HEK293 (cell line): ENCODE results near the gene ARMC3.

Experiments used
- KLF8 ChIP-seq: fragments of 450-650 bp; formaldehyde crosslinking; IDR thresholded peaks from 2 replicates; pipeline ENCODE4 v1.5.1; 2016; ENCODE audit warnings: missing biosample characterization, missing genetic modification characterization
- MYNN ChIP-seq: fragments of 450-650 bp; formaldehyde crosslinking; IDR thresholded peaks from 2 replicates; pipeline ENCODE4 v1.5.1; 2016; ENCODE audit warnings: missing biosample characterization, missing genetic modification characterization, borderline replicate concordance
- MZF1 ChIP-seq: fragments of 450-650 bp; formaldehyde crosslinking; IDR thresholded peaks from 2 replicates; pipeline ENCODE4 v1.5.1; 2017; ENCODE audit warnings: missing biosample characterization, missing genetic modification characterization, borderline replicate concordance
- OSR2 ChIP-seq: fragments of 450-650 bp; formaldehyde crosslinking; IDR thresholded peaks from 2 replicates; pipeline ENCODE4 v1.5.1; 2016; ENCODE audit warnings: missing biosample characterization, missing genetic modification characterization
- RBAK ChIP-seq: fragments of 450-650 bp; formaldehyde crosslinking; IDR thresholded peaks from 2 replicates; pipeline ENCODE4 v1.5.1; 2016; ENCODE audit warnings: missing biosample characterization, missing genetic modification characterization
- SCRT2 ChIP-seq: fragments of 450-650 bp; formaldehyde crosslinking; IDR thresholded peaks from 2 replicates; pipeline ENCODE4 v1.5.1; 2016; ENCODE audit warnings: missing biosample characterization, missing genetic modification characterization
- TRIM28 ChIP-seq: IDR thresholded peaks from 2 replicates; pipeline ENCODE4 v1.6.1; 2011; ENCODE audit warnings: low read length, control low read depth, borderline replicate concordance
- ZBTB7A ChIP-seq: fragments of 450-650 bp; formaldehyde crosslinking; IDR thresholded peaks from 2 replicates; pipeline ENCODE4 v1.5.1; 2016; ENCODE audit warnings: low read depth, missing biosample characterization, missing genetic modification characterization
- ZNF121 ChIP-seq: fragments of 450-650 bp; formaldehyde crosslinking; IDR thresholded peaks from 2 replicates; pipeline ENCODE4 v1.5.1; 2016; ENCODE audit warnings: missing biosample characterization, missing genetic modification characterization
- ZNF132 ChIP-seq: fragments of 450-650 bp; formaldehyde crosslinking; IDR thresholded peaks from 2 replicates; pipeline ENCODE4 v1.5.1; 2017; ENCODE audit warnings: missing biosample characterization, missing genetic modification characterization, borderline replicate concordance
- ZNF133 ChIP-seq: fragments of 450-650 bp; formaldehyde crosslinking; IDR thresholded peaks from 2 replicates; pipeline ENCODE4 v1.5.1; 2016; ENCODE audit warnings: missing biosample characterization, missing genetic modification characterization
- ZNF146 ChIP-seq: fragments of 450-650 bp; formaldehyde crosslinking; IDR thresholded peaks from 2 replicates; pipeline ENCODE4 v1.5.1; 2016; ENCODE audit warnings: missing biosample characterization, missing genetic modification characterization
- ZNF155 ChIP-seq: fragments of 450-650 bp; formaldehyde crosslinking; IDR thresholded peaks from 2 replicates; pipeline ENCODE4 v1.5.1; 2016; ENCODE audit warnings: missing biosample characterization, missing genetic modification characterization
- ZNF175 ChIP-seq: fragments of 450-650 bp; formaldehyde crosslinking; IDR thresholded peaks from 2 replicates; pipeline ENCODE4 v1.5.1; 2016; ENCODE audit warnings: missing biosample characterization, missing genetic modification characterization
- ZNF2 ChIP-seq: fragments of 450-650 bp; formaldehyde crosslinking; IDR thresholded peaks from 2 replicates; pipeline ENCODE4 v1.5.1; 2016; ENCODE audit warnings: missing biosample characterization, missing genetic modification characterization
- ZNF274 ChIP-seq, 2 experiments: fragments of 200-500 bp in 1 of 2; fragments of 450-650 bp in 1 of 2; sonication (Bioruptor generic) in 1 of 2; formaldehyde crosslinking in 1 of 2; IDR thresholded peaks; 2 replicates each; pipeline versions ENCODE4 v1.5.1 to v1.6.1; 2014 to 2016; ENCODE audit warnings: borderline replicate concordance in 1 of 2, inconsistent platforms in 1 of 2, low read length in 1 of 2, missing biosample characterization in 1 of 2, missing genetic modification characterization in 1 of 2
- ZNF341 ChIP-seq: fragments of 450-650 bp; formaldehyde crosslinking; IDR thresholded peaks from 2 replicates; pipeline ENCODE4; 2016; ENCODE audit warnings: low read depth, missing biosample characterization, missing genetic modification characterization
- ZNF350 ChIP-seq: fragments of 450-650 bp; formaldehyde crosslinking; IDR thresholded peaks from 2 replicates; pipeline ENCODE4 v1.5.0; 2017; ENCODE audit warnings: missing biosample characterization, mild to moderate bottlenecking, missing genetic modification characterization
- ZNF354C ChIP-seq: fragments of 450-650 bp; formaldehyde crosslinking; IDR thresholded peaks from 2 replicates; pipeline ENCODE4 v1.5.1; 2016; ENCODE audit warnings: missing biosample characterization, missing genetic modification characterization, low read depth, borderline replicate concordance
- ZNF394 ChIP-seq: fragments of 450-650 bp; formaldehyde crosslinking; IDR thresholded peaks from 2 replicates; pipeline ENCODE4 v1.5.1; 2016; ENCODE audit warnings: missing biosample characterization, missing genetic modification characterization, mild to moderate bottlenecking, moderate library complexity, borderline replicate concordance
- ZNF544 ChIP-seq: fragments of 450-650 bp; formaldehyde crosslinking; IDR thresholded peaks from 2 replicates; pipeline ENCODE4 v1.5.0; 2017; ENCODE audit warnings: missing biosample characterization, missing genetic modification characterization
- ZNF658 ChIP-seq: fragments of 450-650 bp; formaldehyde crosslinking; IDR thresholded peaks from 2 replicates; pipeline ENCODE4; 2016; ENCODE audit warnings: missing biosample characterization, missing genetic modification characterization
- ZNF701 ChIP-seq: fragments of 450-650 bp; formaldehyde crosslinking; IDR thresholded peaks from 2 replicates; pipeline ENCODE4 v1.5.1; 2016; ENCODE audit warnings: missing biosample characterization, missing genetic modification characterization
- ZNF747 ChIP-seq: fragments of 450-650 bp; formaldehyde crosslinking; IDR thresholded peaks from 2 replicates; pipeline ENCODE4 v1.5.1; 2016; ENCODE audit warnings: missing biosample characterization, missing genetic modification characterization
- ZNF791 ChIP-seq: fragments of 450-650 bp; formaldehyde crosslinking; IDR thresholded peaks from 2 replicates; pipeline ENCODE4 v1.5.1; 2016; ENCODE audit warnings: missing biosample characterization, missing genetic modification characterization
- ZNF830 ChIP-seq: fragments of 450-650 bp; IDR thresholded peaks from 2 replicates; pipeline ENCODE4 v1.5.0; 2018; ENCODE audit warnings: missing biosample characterization, missing genetic modification characterization, low read depth, mild to moderate bottlenecking, moderate library complexity
- TF ChIP-seq, protein P1 (sequence below): fragments of 450-650 bp; formaldehyde crosslinking; IDR thresholded peaks from 2 replicates; pipeline ENCODE4 v1.5.1; 2016; ENCODE audit warnings: missing biosample characterization, missing genetic modification characterization
- TF ChIP-seq, protein P2 (sequence below): fragments of 450-650 bp; formaldehyde crosslinking; IDR thresholded peaks from 2 replicates; pipeline ENCODE4 v1.5.1; 2016; ENCODE audit warnings: missing biosample characterization, missing genetic modification characterization
- TF ChIP-seq, protein P3 (sequence below): fragments of 450-650 bp; formaldehyde crosslinking; IDR thresholded peaks from 2 replicates; pipeline ENCODE4 v1.5.1; 2017; ENCODE audit warnings: missing biosample characterization, missing genetic modification characterization
- TF ChIP-seq, protein P4 (sequence below): fragments of 450-650 bp; formaldehyde crosslinking; IDR thresholded peaks from 2 replicates; pipeline ENCODE4 v1.5.1; 2016; ENCODE audit warnings: missing biosample characterization, missing genetic modification characterization
- TF ChIP-seq, protein P5 (sequence below): fragments of 450-650 bp; formaldehyde crosslinking; IDR thresholded peaks from 2 replicates; pipeline ENCODE4 v1.5.1; 2016; ENCODE audit warnings: missing biosample characterization, missing genetic modification characterization, borderline replicate concordance

The ARMC3 gene

DNA sequence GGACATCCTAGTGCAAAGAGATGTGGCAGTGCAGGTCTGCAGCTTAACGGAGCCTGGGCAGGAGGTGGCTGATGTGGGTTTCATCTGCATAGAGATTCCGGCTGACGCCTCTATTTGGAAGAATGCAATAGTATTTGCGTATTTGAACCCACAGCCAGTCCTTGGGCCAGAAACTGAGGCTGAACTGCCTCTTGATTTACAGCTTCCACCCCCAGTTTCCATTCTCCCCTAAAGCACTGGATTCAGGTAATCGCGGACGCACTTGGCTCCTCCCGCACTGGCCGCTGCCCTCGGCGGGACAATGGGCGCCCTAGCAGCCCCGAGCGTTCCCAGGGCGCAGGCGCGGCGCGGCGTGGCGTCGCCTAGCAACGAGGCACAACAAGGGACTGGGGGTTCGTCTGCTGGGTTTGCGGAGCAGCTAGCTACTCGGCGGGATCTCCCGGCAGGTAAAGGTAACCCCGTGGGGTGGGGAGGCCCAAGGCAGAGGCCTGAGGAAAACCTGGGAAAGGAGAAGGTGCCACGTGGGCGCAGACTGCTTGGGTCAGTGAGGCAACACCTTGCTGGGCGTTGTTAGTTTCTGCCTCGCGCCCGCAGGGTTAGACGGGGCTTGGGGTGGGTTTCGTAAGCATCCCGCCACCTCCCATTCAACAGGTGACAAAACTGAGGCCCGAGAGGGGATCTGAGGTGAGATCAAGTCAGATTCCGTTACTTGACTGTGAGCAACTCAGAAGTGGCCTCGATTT lies at the start of gene ARMC3 (continued):
- TF ChIP-seq ZNF830 (tag by site-specific recombination), result no peak
- no peak for TF ChIP-seq ZNF791
- TF ChIP-seq, protein P1, sequence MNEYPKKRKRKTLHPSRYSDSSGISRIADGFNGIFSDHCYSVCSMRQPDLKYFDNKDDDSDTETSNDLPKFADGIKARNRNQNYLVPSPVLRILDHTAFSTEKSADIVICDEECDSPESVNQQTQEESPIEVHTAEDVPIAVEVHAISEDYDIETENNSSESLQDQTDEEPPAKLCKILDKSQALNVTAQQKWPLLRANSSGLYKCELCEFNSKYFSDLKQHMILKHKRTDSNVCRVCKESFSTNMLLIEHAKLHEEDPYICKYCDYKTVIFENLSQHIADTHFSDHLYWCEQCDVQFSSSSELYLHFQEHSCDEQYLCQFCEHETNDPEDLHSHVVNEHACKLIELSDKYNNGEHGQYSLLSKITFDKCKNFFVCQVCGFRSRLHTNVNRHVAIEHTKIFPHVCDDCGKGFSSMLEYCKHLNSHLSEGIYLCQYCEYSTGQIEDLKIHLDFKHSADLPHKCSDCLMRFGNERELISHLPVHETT (tag by site-specific recombination), result no peak
- TF ChIP-seq ZNF155 (tag by site-specific recombination), result no peak
- no peak for TF ChIP-seq ZNF544 (tag by site-specific recombination)
- TF ChIP-seq MYNN (tag by site-specific recombination), result peak; percentile 23; the same call in 1 of the 2 replicates
- TF ChIP-seq OSR2 (tag by site-specific recombination), result no peak
- TF ChIP-seq ZNF701 (tag by site-specific recombination), result no peak
- TF ChIP-seq ZNF175, result no peak
- TF ChIP-seq, protein P2, sequence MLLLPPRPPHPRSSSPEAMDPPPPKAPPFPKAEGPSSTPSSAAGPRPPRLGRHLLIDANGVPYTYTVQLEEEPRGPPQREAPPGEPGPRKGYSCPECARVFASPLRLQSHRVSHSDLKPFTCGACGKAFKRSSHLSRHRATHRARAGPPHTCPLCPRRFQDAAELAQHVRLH (tag by site-specific recombination), result 0 out of 2 replicates have a peak, but pooled peaks have one; percentile 34
- TF ChIP-seq RBAK (tag by site-specific recombination), result no peak
- no peak for TF ChIP-seq ZNF350 (tag by site-specific recombination)
- TF ChIP-seq ZNF2, result peak; percentile 47; the same call in 1 of the 2 replicates
- no peak for TF ChIP-seq KLF8 (tag by site-specific recombination)
- TF ChIP-seq ZNF146 (tag by site-specific recombination), result no peak
- TF ChIP-seq, protein P3, sequence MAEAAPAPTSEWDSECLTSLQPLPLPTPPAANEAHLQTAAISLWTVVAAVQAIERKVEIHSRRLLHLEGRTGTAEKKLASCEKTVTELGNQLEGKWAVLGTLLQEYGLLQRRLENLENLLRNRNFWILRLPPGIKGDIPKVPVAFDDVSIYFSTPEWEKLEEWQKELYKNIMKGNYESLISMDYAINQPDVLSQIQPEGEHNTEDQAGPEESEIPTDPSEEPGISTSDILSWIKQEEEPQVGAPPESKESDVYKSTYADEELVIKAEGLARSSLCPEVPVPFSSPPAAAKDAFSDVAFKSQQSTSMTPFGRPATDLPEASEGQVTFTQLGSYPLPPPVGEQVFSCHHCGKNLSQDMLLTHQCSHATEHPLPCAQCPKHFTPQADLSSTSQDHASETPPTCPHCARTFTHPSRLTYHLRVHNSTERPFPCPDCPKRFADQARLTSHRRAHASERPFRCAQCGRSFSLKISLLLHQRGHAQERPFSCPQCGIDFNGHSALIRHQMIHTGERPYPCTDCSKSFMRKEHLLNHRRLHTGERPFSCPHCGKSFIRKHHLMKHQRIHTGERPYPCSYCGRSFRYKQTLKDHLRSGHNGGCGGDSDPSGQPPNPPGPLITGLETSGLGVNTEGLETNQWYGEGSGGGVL (tag by site-specific recombination), result no peak
- TF ChIP-seq, protein P4, sequence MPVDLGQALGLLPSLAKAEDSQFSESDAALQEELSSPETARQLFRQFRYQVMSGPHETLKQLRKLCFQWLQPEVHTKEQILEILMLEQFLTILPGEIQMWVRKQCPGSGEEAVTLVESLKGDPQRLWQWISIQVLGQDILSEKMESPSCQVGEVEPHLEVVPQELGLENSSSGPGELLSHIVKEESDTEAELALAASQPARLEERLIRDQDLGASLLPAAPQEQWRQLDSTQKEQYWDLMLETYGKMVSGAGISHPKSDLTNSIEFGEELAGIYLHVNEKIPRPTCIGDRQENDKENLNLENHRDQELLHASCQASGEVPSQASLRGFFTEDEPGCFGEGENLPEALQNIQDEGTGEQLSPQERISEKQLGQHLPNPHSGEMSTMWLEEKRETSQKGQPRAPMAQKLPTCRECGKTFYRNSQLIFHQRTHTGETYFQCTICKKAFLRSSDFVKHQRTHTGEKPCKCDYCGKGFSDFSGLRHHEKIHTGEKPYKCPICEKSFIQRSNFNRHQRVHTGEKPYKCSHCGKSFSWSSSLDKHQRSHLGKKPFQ (tag by site-specific recombination), result no peak
- TF ChIP-seq, protein P5, sequence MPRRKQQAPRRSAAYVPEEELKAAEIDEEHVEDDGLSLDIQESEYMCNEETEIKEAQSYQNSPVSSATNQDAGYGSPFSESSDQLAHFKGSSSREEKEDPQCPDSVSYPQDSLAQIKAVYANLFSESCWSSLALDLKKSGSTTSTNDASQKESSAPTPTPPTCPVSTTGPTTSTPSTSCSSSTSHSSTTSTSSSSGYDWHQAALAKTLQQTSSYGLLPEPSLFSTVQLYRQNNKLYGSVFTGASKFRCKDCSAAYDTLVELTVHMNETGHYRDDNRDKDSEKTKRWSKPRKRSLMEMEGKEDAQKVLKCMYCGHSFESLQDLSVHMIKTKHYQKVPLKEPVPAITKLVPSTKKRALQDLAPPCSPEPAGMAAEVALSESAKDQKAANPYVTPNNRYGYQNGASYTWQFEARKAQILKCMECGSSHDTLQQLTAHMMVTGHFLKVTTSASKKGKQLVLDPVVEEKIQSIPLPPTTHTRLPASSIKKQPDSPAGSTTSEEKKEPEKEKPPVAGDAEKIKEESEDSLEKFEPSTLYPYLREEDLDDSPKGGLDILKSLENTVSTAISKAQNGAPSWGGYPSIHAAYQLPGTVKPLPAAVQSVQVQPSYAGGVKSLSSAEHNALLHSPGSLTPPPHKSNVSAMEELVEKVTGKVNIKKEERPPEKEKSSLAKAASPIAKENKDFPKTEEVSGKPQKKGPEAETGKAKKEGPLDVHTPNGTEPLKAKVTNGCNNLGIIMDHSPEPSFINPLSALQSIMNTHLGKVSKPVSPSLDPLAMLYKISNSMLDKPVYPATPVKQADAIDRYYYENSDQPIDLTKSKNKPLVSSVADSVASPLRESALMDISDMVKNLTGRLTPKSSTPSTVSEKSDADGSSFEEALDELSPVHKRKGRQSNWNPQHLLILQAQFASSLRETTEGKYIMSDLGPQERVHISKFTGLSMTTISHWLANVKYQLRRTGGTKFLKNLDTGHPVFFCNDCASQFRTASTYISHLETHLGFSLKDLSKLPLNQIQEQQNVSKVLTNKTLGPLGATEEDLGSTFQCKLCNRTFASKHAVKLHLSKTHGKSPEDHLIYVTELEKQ (tag by site-specific recombination), result no peak
- TF ChIP-seq ZNF658 (tag by site-specific recombination), result no peak
- TF ChIP-seq ZNF747 (tag by site-specific recombination), result no peak
- TF ChIP-seq ZNF354C (tag by site-specific recombination), result no peak
- no peak; the same call in 1 of the 2 replicates for TF ChIP-seq TRIM28
- TF ChIP-seq SCRT2, result peak; percentile 95
- 0 out of 2 replicates have a peak, but pooled peaks have one; percentile 48 for TF ChIP-seq MZF1
- peak; percentile 23; the same call in 1 of the 2 replicates for TF ChIP-seq ZNF394
- peak; percentile 67 for TF ChIP-seq ZNF121 (tag by site-specific recombination)
- TF ChIP-seq ZNF132 (tag by site-specific recombination), result no peak
- no peak for TF ChIP-seq ZNF133 (tag by site-specific recombination)
- TF ChIP-seq ZBTB7A (tag by site-specific recombination), result 0 out of 2 replicates have a peak, but pooled peaks have one; percentile 16
- no peak for TF ChIP-seq ZNF274 (IDR thresholded peaks at IDR 0.05; ENCODE audit: low read length)
- TF ChIP-seq ZNF274 (tag by site-specific recombination; IDR thresholded peaks at IDR 0.05; ENCODE audit: borderline replicate concordance), result no peak
- TF ChIP-seq ZNF341 (tag by site-specific recombination), result no peak; the same call in 1 of the 2 replicates
